OCI-LY1 (cell line): ENCODE results near the gene ERRFI1.

Experiments
- H2AFZ ChIP-seq: fragments of 200-600 bp; sonication (generic), shearing (Covaris generic); 2 replicates; pipeline ENCODE4 v1.6.0; 2014; ENCODE audit warnings: antibody characterized with exemption, mild to moderate bottlenecking, low read length
- H3F3A ChIP-seq: fragments of 200-600 bp; sonication (generic), shearing (Covaris generic); 2 replicates; pipeline ENCODE4 v1.6.0; 2014; ENCODE audit warnings: mild to moderate bottlenecking, antibody characterized with exemption, low read length, moderate library complexity; ENCODE audit not compliant: insufficient read depth
- H3K27ac ChIP-seq: fragments of 200-600 bp; sonication (generic); 2 replicates; pipeline ENCODE4 v1.5.1; 2014; ENCODE audit warnings: low read length, mixed run types, mild to moderate bottlenecking, low read depth; ENCODE audit not compliant: poor library complexity, severe bottlenecking
- H3K27me3 ChIP-seq: fragments of 200-600 bp; sonication (generic); 2 replicates; pipeline ENCODE4 v1.6.0; 2014; ENCODE audit warnings: antibody characterized with exemption, mild to moderate bottlenecking, low read length, moderate library complexity; ENCODE audit not compliant: insufficient read depth
- H3K36me3 ChIP-seq: fragments of 200-600 bp; sonication (generic); 2 replicates; pipeline ENCODE4 v1.6.1; 2014; ENCODE audit warnings: mild to moderate bottlenecking, antibody characterized with exemption, low read length, moderate library complexity, mixed read lengths; ENCODE audit not compliant: insufficient read depth
- H3K4me1 ChIP-seq: fragments of 200-600 bp; sonication (generic); 2 replicates; pipeline ENCODE4 v1.5.1; 2014; ENCODE audit warnings: mild to moderate bottlenecking, low read length, moderate library complexity; ENCODE audit not compliant: insufficient read depth, severe bottlenecking
- H3K4me2 ChIP-seq: fragments of 200-600 bp; sonication (generic), shearing (Covaris generic); 2 replicates; pipeline ENCODE4 v1.6.1; 2014; ENCODE audit warnings: low read length
- H3K4me3 ChIP-seq: fragments of 200-600 bp; sonication (generic); 2 replicates; pipeline ENCODE4 v1.5.1; 2014; ENCODE audit warnings: low read length, low read depth, mild to moderate bottlenecking, mixed read lengths; ENCODE audit not compliant: poor library complexity, severe bottlenecking
- H3K79me2 ChIP-seq: fragments of 200-600 bp; shearing (Covaris generic); 2 replicates; pipeline ENCODE4 v1.6.1; 2016; ENCODE audit warnings: mixed run types, low read length, mixed read lengths; ENCODE audit not compliant: insufficient read depth
- H3K9ac ChIP-seq: fragments of 200-600 bp; sonication (generic), shearing (Covaris generic); 2 replicates; pipeline ENCODE4 v1.6.1; 2014; ENCODE audit warnings: mild to moderate bottlenecking, low read length, mixed read lengths
- H3K9me2 ChIP-seq: fragments of 200-600 bp; sonication (generic), shearing (Covaris generic); 2 replicates; pipeline ENCODE4 v1.6.1; 2014; ENCODE audit warnings: low read depth, mild to moderate bottlenecking, low read length, mixed read lengths
- H3K9me3 ChIP-seq: fragments of 200-600 bp; shearing (Covaris generic); 2 replicates; pipeline ENCODE4 v1.6.1; 2014; ENCODE audit warnings: low read length, mixed read lengths
- H4K20me1 ChIP-seq: fragments of 200-600 bp; sonication (generic), shearing (Covaris generic); 2 replicates; pipeline ENCODE4 v1.6.0; 2016; ENCODE audit warnings: mild to moderate bottlenecking, low read length; ENCODE audit not compliant: insufficient read depth
- CTCF ChIP-seq: fragments of 200-600 bp; sonication (generic), shearing (Covaris generic); IDR thresholded peaks from 2 replicates; pipeline ENCODE4 v1.5.1; 2017; ENCODE audit warnings: mild to moderate bottlenecking, antibody characterized with exemption, low read length, moderate library complexity, mixed read lengths
- EZH2 ChIP-seq: fragments of 200-600 bp; sonication (generic), shearing (Covaris generic); IDR thresholded peaks from 2 replicates; pipeline ENCODE4 v1.8.0; 2017; ENCODE audit warnings: borderline replicate concordance, mixed run types, mild to moderate bottlenecking, antibody characterized with exemption, low read length, moderate library complexity, mixed read lengths

The ERRFI1 gene

GRCh38 chr1:7984811-7985210 is 41.3 kb downstream of the ERRFI1 start:
- no peak for TF ChIP-seq CTCF
- no peak for TF ChIP-seq EZH2

GRCh38 chr1:7983086-7983778 is 42.9 kb downstream of the ERRFI1 start:
- Histone ChIP-seq H3K79me2 (no peaks in the 10 kb centered on the region), H3K4me2 (no peak overlapping the region), H3F3A (no peaks in the 10 kb centered on the region), H3K27ac (no peak overlapping the region), H3K9me3 (no peaks in the 10 kb centered on the region), H3K36me3 (peaks cover 72% of the 10 kb centered on the region), H4K20me1 (no peaks in the 10 kb centered on the region), H3K9ac (no peak overlapping the region), H3K9me2 (no peaks in the 10 kb centered on the region), H3K27me3 (no peaks in the 10 kb centered on the region), H3K4me3 (no peak overlapping the region), H3K4me1 (no peaks in the 10 kb centered on the region), H2AFZ (no peak overlapping the region)
- TF ChIP-seq EZH2 (no peak), CTCF (no peak)

More at GRCh38 chr1:7984811-7985210, 41.3 kb downstream of the ERRFI1 start:
- no peak overlapping the region for H2AFZ ChIP-seq
- no peak overlapping the region for H3K4me3 ChIP-seq
- H3K9ac ChIP-seq = no peak overlapping the region
- H3K9me3 ChIP-seq = no peaks in the 10 kb centered on the region
- no peaks in the 10 kb centered on the region for H3K79me2 ChIP-seq
- H3F3A ChIP-seq = no peaks in the 10 kb centered on the region
- H3K4me2 ChIP-seq = no peak overlapping the region
- no peaks in the 10 kb centered on the region for H3K27me3 ChIP-seq
- no peaks in the 10 kb centered on the region for H4K20me1 ChIP-seq
- H3K36me3 ChIP-seq = peaks cover 57% of the 10 kb centered on the region
- H3K9me2 ChIP-seq = no peaks in the 10 kb centered on the region
- no peaks in the 10 kb centered on the region for H3K4me1 ChIP-seq
- H3K27ac ChIP-seq = no peak overlapping the region

GRCh38 chr1:7980984-7981383 is 45.1 kb downstream of the ERRFI1 start:
- TF ChIP-seq EZH2 = no peak
- no peak for TF ChIP-seq CTCF
- no peak overlapping the region for H3K9ac ChIP-seq
- no peak overlapping the region for H3K4me2 ChIP-seq
- peaks cover 81% of the 10 kb centered on the region for H3K36me3 ChIP-seq
- no peak overlapping the region for H3K4me3 ChIP-seq
- no peaks in the 10 kb centered on the region for H4K20me1 ChIP-seq
- no peaks in the 10 kb centered on the region for H3K9me3 ChIP-seq
- H3K79me2 ChIP-seq = no peaks in the 10 kb centered on the region
- no peaks in the 10 kb centered on the region for H3K9me2 ChIP-seq
- no peaks in the 10 kb centered on the region for H3K27me3 ChIP-seq
- no peak overlapping the region for H3K27ac ChIP-seq
- no peaks in the 10 kb centered on the region for H3K4me1 ChIP-seq
- no peaks in the 10 kb centered on the region for H3F3A ChIP-seq
- no peak overlapping the region for H2AFZ ChIP-seq
